Right renal cortex interstitium (tissue), 3 donors: ENCODE data around the gene PLPPR4. TPM values are rescaled to one million over a fixed set of nuclear protein-coding genes. Genes with fewer than 3 reads are reported as not detected.

Experiments
- DNase-seq, 3 donors: peaks; one replicate each; pipeline ENCODE4 v3.0.0-alpha.2; 2013; ENCODE audit warnings: low read depth in 3 of 3, low spot score in 2 of 3
- polyA plus RNA-seq, 3 donors: library from polyadenylated mRNA; unstranded; fragments of 120-200 nt; gene quantifications; one replicate each; pipeline ENCODE4 v1.2.1, GENCODE V29; 2013; ENCODE audit not compliant: insufficient read length in 3 of 3

PLPPR4 gene
- polyA plus RNA-seq, 3 donors, result 1.4 to 1.7 (median 1.5) TPM

- no peak for DNase-seq
These were observed 82.9 kb downstream of the PLPPR4 start for GRCh38 chr1:99347041-99347684.

GRCh38 chr1:99348397-99349132 is 84.3 kb downstream of the PLPPR4 start:
- no peak for DNase-seq

- DNase-seq, result no peak
These were observed 88.5 kb downstream of the PLPPR4 start for GRCh38 chr1:99352821-99353220.

- DNase-seq, result no peak
These were observed 94.5 kb downstream of the PLPPR4 start for GRCh38 chr1:99358770-99359169.
